Measurements from ENCODE around the gene STARD10. TPM values are rescaled to one million over a fixed set of nuclear protein-coding genes. Genes with fewer than 3 reads are reported as not detected.

The STARD10 gene
- total and polyA plus RNA-seq, 2 donors from 2014 or later: 40.7 to 127 TPM

GRCh38 chr11:72750086-72750485, 43.8 kb downstream of the STARD10 start:
- no peak overlapping the region for H3K27ac ChIP-seq (ENCODE audit: low read depth in 2 of 2, low read length in 2 of 2)
- DNase-seq (peak in 1 of 5 donors; percentile 61), FAIRE-seq (no peak)
- TF ChIP-seq CTCF (IDR thresholded peaks at IDR 0.05; ENCODE audit: borderline replicate concordance, extremely low read depth, insufficient read depth): no peak
- H3K9ac ChIP-seq (ENCODE audit: low read length in 3 of 3): no peak overlapping the region
- peaks cover 0 to 7% (median 5%) of the 10 kb centered on the region in 3 donors for H3K4me1 ChIP-seq (ENCODE audit: control insufficient read depth in 2 of 3, insufficient read depth in 2 of 3, low read depth in 1 of 3, low read length in 3 of 3)
- intact Hi-C loops (cut with DNase I): no loop called here
- H3K4me3 ChIP-seq (ENCODE audit: low read length in 3 of 3): no peak overlapping the region
- no peaks in the 10 kb centered on the region for H3K9me3 ChIP-seq (ENCODE audit: control insufficient read depth in 2 of 3, insufficient read depth in 1 of 3, low read length in 3 of 3)
- H3K27me3 ChIP-seq (ENCODE audit: control insufficient read depth, insufficient read depth, low read length): no peaks in the 10 kb centered on the region
- no peaks in the 10 kb centered on the region for H3K36me3 ChIP-seq (ENCODE audit: control insufficient read depth in 2 of 3, insufficient read depth in 3 of 3, low read length in 3 of 3)

- DNase-seq (peak in 1 of 5 donors; percentile 23), FAIRE-seq (no peak)
- Histone ChIP-seq H3K27me3 (ENCODE audit: control insufficient read depth, insufficient read depth, low read length) (no peaks in the 10 kb centered on the region), H3K4me3 (ENCODE audit: low read length in 3 of 3) (no peak overlapping the region), H3K36me3 (ENCODE audit: control insufficient read depth in 2 of 3, insufficient read depth in 3 of 3, low read length in 3 of 3) (no peaks in the 10 kb centered on the region), H3K9ac (ENCODE audit: low read length in 3 of 3) (no peak overlapping the region), H3K27ac (ENCODE audit: low read depth in 2 of 2, low read length in 2 of 2) (no peak overlapping the region), H3K9me3 (ENCODE audit: control insufficient read depth in 2 of 3, insufficient read depth in 1 of 3, low read length in 3 of 3) (no peaks in the 10 kb centered on the region), H3K4me1 (ENCODE audit: control insufficient read depth in 2 of 3, insufficient read depth in 2 of 3, low read depth in 1 of 3, low read length in 3 of 3) (peaks cover 0 to 18% (median 0%) of the 10 kb centered on the region in 3 donors)
- no peak for TF ChIP-seq CTCF (IDR thresholded peaks at IDR 0.05; ENCODE audit: borderline replicate concordance, extremely low read depth, insufficient read depth)
- intact Hi-C loops (cut with DNase I): no loop called here
Observed at GRCh38 chr11:72747289-72747855, 46.5 kb downstream of the STARD10 start.

- Histone ChIP-seq H3K27ac (ENCODE audit: low read depth in 2 of 2, low read length in 2 of 2) (no peak overlapping the region), H3K9me3 (ENCODE audit: control insufficient read depth in 2 of 3, insufficient read depth in 1 of 3, low read length in 3 of 3) (no peaks in the 10 kb centered on the region), H3K27me3 (ENCODE audit: control insufficient read depth, insufficient read depth, low read length) (no peaks in the 10 kb centered on the region), H3K36me3 (ENCODE audit: control insufficient read depth in 2 of 3, insufficient read depth in 3 of 3, low read length in 3 of 3) (no peaks in the 10 kb centered on the region), H3K4me1 (ENCODE audit: control insufficient read depth in 2 of 3, insufficient read depth in 2 of 3, low read depth in 1 of 3, low read length in 3 of 3) (peaks cover 0 to 23% (median 2%) of the 10 kb centered on the region in 3 donors), H3K4me3 (ENCODE audit: low read length in 3 of 3) (no peak overlapping the region), H3K9ac (ENCODE audit: low read length in 3 of 3) (no peak overlapping the region)
- peak in 1 of 5 donors; percentile 55 for DNase-seq
- FAIRE-seq: no peak
- intact Hi-C loops (cut with DNase I): no loop called here
- no peak for TF ChIP-seq CTCF (IDR thresholded peaks at IDR 0.05; ENCODE audit: borderline replicate concordance, extremely low read depth, insufficient read depth)
Observed at GRCh38 chr11:72746821-72747220, 47.0 kb downstream of the STARD10 start.

Data from kidney (tissue), 14 donors.